Measurements from ENCODE around the gene KCNIP1.
A peak's percentile ranks its signal among the peaks of the same experiment; 100 is the strongest.

KCNIP1 gene

GRCh38 chr5:170565072-170565471 is 61.3 kb downstream of the KCNIP1 start:
- no peak for DNase-seq (ENCODE audit: low read depth)

DNA sequence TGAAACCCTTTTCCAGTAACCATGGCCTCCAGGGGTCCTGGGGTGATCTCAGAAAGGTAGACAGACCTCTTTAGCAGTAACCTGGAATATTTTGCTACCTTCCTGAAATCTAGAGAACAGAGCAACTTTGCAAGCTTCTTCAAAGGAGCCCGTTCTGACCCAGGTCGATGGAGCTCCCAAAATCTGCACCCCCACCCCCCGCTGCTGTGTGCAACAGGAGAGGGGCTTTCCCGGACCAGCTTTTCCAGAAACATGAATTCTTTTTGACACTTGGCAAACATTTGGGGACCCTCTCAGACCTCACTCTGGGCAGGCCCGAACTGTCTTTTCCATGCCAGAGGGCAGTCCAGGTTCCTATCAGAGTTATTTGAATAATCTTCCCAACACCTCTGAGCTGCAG is 65.3 kb downstream of the KCNIP1 start:
- no peak for DNase-seq (ENCODE audit: low read depth)

GRCh38 chr5:170570476-170570875 is 66.7 kb downstream of the KCNIP1 start:
- no peak for DNase-seq (ENCODE audit: low read depth)

- DNase-seq (ENCODE audit: low read depth) = peak; percentile 28
Measured at GRCh38 chr5:170571281-170571731, 67.5 kb downstream of the KCNIP1 start.

GRCh38 chr5:170571875-170572852 is 68.3 kb downstream of the KCNIP1 start:
- DNase-seq (ENCODE audit: low read depth) = no peak

- no peak for DNase-seq (ENCODE audit: low read depth)
Measured at GRCh38 chr5:170573114-170573513, 69.3 kb downstream of the KCNIP1 start.

DNA sequence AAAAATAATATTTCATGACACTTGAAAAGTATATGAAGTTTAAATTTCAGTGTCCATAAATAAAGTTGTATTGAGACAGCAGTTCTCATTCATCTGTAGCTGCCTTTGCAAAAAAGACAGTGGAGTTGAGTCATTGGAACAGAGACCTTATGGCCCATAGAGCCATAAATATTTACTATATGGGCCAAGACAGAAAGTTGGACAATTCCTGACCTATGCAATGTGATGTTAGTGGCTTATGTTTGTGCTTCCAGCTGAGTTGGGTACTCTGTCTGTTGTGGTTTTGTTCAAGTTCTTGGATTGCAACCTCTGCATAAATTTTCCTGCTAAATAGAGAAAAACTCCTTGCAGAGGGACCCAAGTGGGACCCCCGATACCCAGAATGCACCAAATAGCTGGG is 69.8 kb downstream of the KCNIP1 start:
- no peak for DNase-seq (ENCODE audit: low read depth)

- DNase-seq (ENCODE audit: low read depth) = no peak
Measured at GRCh38 chr5:170576602-170577535, 73.0 kb downstream of the KCNIP1 start.

DNA sequence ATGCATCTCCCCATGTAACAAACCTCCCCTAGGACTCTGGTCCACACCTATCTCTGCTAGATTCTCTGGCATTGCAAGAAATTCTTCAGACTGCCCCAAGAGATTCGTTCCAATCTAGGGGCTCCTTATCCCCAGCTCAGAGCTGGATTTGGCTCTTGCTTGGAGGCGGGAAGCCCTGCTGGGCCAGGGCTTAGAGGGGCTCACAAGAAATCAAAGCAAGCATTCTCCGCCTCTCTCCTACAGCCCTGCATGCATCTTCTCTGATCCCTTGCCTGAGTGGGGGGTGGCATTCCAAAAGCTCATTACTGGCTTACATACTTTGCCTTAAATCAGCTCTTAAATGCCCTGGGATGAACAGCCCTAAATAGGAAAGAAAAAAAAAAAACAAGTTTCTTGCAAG is 75.8 kb downstream of the KCNIP1 start:
- no peak for DNase-seq (ENCODE audit: low read depth)

DNA sequence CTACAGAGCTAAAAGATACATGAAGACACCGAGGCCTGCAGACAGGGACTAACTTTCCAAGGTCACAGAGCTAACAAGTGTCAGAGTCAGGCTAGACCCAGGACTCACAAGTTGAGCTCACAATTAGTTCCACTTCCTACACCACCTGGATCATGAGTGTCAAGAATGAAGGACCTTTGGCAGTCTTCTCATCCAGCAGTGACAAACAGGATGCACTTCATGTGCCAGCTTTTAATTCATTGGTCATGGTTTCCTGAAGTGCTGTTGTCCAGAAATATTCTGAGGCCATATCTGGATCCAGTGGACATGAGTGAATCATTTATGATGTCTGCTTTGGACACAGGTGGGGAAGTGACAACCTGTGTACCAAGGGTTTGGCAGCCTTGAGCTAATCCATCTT is 77.4 kb downstream of the KCNIP1 start:
- DNase-seq (ENCODE audit: low read depth) = no peak

DNA sequence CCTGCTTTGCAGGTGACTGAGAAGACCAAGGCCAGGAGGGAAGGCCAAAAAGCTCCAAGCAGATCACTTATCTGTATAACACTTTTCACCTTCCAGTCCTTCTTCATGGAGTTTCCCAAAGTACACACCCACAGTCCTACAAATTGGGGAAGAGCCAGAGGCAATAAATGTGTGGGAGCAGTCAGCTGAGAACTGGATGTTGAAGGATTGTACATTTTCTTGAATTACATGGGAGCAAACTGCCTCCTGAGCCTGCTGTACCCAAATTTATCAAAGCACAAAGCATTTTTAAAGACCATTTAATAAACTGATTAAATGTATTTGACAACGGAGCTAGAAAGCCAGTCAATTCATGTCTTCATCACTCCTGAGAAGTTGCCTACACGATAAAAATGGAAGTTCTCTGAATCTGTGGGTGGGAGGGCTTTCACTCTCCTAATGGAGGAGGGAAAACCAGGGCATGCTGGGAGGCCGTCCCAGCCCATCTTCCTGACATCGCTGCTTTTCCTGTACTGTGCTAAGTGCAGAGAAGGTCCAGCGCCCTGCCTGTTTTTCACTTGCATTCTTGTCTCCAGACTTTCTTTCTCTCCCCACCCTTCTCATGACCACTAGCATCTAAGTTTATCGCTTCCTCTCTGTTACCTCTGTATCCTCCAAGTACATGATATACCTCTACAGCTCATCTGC is 79.0 kb downstream of the KCNIP1 start:
- DNase-seq (ENCODE audit: low read depth) = no peak

DNA sequence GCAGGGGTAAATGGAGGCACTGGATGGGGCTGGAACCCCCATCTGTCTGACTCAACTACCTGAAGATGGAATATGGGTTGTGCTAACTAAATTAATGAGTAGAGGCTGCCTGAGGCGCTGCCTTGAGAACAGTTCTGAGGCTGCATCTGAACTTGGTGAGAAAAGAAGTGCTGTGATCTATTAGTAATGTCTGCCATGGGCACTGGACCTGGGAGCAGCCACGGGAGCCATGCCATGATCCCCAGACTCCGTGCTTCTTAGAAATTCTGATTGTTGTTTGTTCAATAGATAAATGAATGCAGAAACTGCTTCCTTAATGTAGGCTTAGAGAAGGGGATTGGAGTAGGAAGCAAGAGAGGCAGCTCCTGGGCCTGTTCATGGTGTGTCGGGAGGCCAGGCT is 80.2 kb downstream of the KCNIP1 start:
- no peak for DNase-seq (ENCODE audit: low read depth)

- no peak for DNase-seq (ENCODE audit: low read depth)
Measured at GRCh38 chr5:170584450-170585058, 80.7 kb downstream of the KCNIP1 start.

DNA sequence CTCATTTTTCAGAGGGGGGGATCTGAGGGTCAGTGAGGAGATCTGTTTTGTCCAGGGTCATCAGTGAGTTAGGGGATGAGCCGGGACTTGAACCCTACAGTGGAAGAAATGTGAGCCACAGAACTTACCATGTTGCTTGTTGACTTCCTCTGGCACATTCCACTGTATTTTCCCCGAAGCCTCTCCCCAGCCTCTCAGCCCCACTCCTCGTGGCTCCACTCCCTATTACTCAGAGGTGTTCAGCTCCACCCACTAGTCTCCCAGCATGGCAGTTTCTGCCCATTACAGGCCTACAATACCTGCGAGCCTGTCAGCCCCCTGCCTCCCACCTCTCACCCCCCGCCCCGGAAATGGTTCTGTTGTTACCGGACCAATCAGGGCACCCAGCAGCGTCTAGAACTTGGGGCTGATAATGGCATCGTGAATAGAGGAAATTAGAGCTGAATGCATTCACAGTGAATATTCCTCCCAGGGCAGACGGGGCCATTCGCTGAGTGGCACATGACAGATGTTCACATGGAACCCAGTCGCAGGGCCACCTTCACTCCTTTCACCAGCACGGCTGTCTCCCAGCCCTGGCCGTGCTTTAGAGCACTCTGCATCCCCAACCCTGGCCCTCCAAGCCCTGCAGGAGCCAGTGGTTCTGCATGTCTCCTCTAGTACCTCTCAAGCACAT is 81.6 kb downstream of the KCNIP1 start:
- DNase-seq (ENCODE audit: low read depth) = no peak

GRCh38 chr5:170587808-170588207 is 84.0 kb downstream of the KCNIP1 start:
- no peak for DNase-seq (ENCODE audit: low read depth)

DNA sequence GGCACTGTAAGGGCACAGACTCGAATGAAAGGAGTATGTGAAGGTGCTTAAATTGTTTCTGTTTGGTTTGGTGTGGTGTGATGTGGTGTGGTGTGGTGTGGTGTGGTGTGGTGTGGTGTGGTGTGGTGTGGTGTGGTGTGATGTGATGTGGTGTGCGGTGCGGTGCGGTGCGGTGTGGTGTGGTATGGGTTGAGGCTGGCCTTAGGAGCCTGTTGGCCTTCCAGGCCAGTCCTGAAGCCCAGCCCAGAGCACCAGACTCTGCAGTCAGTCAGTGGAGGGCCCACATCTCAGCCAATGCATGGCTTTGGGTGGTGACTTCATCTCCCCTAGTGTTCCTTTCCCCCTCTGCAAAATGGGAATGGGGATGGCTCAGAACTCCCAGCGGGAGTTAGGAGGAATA is 85.8 kb downstream of the KCNIP1 start:
- no peak for DNase-seq (ENCODE audit: low read depth)

GRCh38 chr5:170590566-170590965 is 86.7 kb downstream of the KCNIP1 start:
- no peak for DNase-seq (ENCODE audit: low read depth)

DNA sequence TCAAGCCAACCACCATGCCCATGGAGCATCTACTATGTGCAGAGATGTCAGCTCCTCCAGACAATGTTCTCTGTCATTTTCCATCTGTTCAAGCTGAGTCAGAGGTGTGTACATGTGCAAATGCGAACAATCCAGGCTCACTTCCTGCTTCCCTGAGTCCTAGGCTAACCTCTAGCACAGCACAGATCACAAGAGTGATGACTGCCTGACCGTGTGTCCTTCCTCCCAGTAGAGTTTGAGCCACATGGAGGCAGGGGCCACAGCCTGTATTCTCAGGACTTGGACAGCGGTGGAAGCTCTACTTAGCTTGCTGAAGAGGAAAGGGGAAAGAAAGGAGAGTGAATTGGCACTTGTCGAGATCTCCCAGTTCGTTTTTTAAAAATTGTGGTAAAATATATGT is 87.2 kb downstream of the KCNIP1 start:
- DNase-seq (ENCODE audit: low read depth) = no peak

GRCh38 chr5:170596482-170597044 is 92.7 kb downstream of the KCNIP1 start:
- DNase-seq (ENCODE audit: low read depth) = no peak

DNA sequence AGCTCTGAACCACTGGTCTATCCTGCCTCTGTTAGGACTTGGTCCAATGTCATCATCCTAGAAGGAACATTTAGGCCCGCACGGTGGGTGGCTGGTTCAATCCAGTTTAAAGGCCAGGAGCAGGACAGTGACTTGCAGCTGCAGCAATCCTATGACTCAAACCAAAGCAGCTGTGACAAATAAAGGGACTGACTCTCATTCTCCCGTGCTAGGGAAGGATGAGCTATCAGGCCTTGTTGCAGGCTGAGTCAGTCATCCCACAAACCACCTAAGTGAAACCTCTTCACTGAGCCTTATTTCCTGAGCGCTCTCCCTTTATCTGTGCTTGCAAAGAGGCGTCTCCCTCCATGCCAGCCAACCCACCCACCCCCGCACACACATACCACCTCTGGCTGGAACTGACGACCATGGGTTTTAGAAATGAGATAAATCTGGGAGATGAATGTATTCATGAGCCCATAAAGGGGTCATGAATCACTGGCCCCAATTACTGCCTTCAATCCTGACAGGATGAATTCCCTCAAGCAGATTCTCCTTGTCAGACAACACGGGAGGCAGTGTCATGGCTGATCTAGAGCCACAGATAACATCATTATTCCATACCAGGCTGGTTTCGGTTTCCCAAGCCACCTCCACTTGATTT is 93.4 kb downstream of the KCNIP1 start:
- DNase-seq (ENCODE audit: low read depth) = peak; percentile 30

All from non-pigmented ciliary epithelial cell (primary cell).